Activated T-cell treated with anti-CD3 and anti-CD28 coated beads for 4 hours (primary cell): ENCODE data around the gene GLRX5.
"Not testable (repeated sequence)": the region's sequence is repeated elsewhere in the genome, so short reads cannot be mapped to it uniquely, and the experiment has no call there.

Experiments used
- DNase-seq: peaks from one replicate; pipeline ENCODE4 v3.0.0-alpha.2; 2020

Gene GLRX5

GRCh38 chr14:95500201-95500681, 34.6 kb upstream of the GLRX5 start:
- no peak for DNase-seq

- DNase-seq, result no peak
These were observed 34.0 kb upstream of the GLRX5 start for GRCh38 chr14:95500772-95501401.

GRCh38 chr14:95502381-95502950, 32.4 kb upstream of the GLRX5 start:
- DNase-seq, result no peak

- DNase-seq, result no peak
These were observed 31.3 kb upstream of the GLRX5 start for GRCh38 chr14:95503365-95504134.

- DNase-seq, result no peak
These were observed 30.5 kb upstream of the GLRX5 start for GRCh38 chr14:95504135-95505029.

GRCh38 chr14:95505030-95505589, 29.7 kb upstream of the GLRX5 start:
- DNase-seq, result no peak

- DNase-seq, result no peak
These were observed 27.7 kb upstream of the GLRX5 start for GRCh38 chr14:95507174-95507573.

- no peak for DNase-seq
These were observed 27.1 kb upstream of the GLRX5 start for GRCh38 chr14:95507701-95508103.

- DNase-seq, result no peak
These were observed 26.5 kb upstream of the GLRX5 start for GRCh38 chr14:95508377-95508776.

- no peak for DNase-seq
These were observed 25.4 kb upstream of the GLRX5 start for GRCh38 chr14:95509495-95509894.

GRCh38 chr14:95510344-95510743, 24.5 kb upstream of the GLRX5 start:
- DNase-seq, result not testable (repeated sequence)

- DNase-seq, result no peak
These were observed 24.0 kb upstream of the GLRX5 start for GRCh38 chr14:95510804-95511203.

- no peak for DNase-seq
These were observed 23.2 kb upstream of the GLRX5 start for GRCh38 chr14:95511687-95512086.

- DNase-seq, result no peak
These were observed 21.6 kb upstream of the GLRX5 start for GRCh38 chr14:95513291-95513690.

- no peak for DNase-seq
These were observed 20.4 kb upstream of the GLRX5 start for GRCh38 chr14:95514131-95515079.

- DNase-seq, result no peak
These were observed 19.8 kb upstream of the GLRX5 start for GRCh38 chr14:95515080-95515489.

- peak; percentile 59 for DNase-seq
These were observed 19.0 kb upstream of the GLRX5 start for GRCh38 chr14:95515596-95516552.

- no peak for DNase-seq
These were observed 18.2 kb upstream of the GLRX5 start, which contains the start of gene SYNE3 for GRCh38 chr14:95516554-95517181. SYNE3 (minus strand) TSS chr14:95516650; CDS start chr14:95475821, 40,829 bp downstream.

GRCh38 chr14:95518045-95518751, 16.7 kb upstream of the GLRX5 start:
- no peak for DNase-seq
